ENCODE results near the gene CHRDL2.

Gene CHRDL2

DNA sequence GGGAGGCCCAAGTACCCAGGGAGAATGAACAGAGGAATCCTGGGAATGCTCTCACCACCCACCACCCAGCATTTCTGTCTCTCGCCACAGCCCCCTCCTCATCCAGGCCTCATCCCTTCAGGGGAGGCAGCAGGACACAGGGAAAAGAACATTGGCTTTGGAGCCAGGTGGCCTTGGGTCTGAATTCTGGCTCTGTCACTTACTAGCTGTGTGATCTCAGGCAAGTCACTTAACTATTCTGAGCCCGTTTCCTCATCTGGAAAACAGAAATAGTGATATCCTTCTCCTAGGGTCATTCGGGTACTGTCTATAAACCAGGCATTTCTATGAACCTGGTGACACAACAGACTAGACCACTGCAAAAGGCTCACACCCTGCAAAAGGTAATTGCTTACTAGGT lies 22.1 kb downstream of the CHRDL2 start:
- TF ChIP-seq EZH2 (optimal IDR thresholded peaks at IDR 0.05; ENCODE audit: low read depth, low read length) (no peak), EZH2phosphoT487 (IDR thresholded peaks at IDR 0.05; ENCODE audit: low read length) (no peak)
- TF ChIP-seq, protein P1, sequence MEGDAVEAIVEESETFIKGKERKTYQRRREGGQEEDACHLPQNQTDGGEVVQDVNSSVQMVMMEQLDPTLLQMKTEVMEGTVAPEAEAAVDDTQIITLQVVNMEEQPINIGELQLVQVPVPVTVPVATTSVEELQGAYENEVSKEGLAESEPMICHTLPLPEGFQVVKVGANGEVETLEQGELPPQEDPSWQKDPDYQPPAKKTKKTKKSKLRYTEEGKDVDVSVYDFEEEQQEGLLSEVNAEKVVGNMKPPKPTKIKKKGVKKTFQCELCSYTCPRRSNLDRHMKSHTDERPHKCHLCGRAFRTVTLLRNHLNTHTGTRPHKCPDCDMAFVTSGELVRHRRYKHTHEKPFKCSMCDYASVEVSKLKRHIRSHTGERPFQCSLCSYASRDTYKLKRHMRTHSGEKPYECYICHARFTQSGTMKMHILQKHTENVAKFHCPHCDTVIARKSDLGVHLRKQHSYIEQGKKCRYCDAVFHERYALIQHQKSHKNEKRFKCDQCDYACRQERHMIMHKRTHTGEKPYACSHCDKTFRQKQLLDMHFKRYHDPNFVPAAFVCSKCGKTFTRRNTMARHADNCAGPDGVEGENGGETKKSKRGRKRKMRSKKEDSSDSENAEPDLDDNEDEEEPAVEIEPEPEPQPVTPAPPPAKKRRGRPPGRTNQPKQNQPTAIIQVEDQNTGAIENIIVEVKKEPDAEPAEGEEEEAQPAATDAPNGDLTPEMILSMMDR (IDR thresholded peaks at IDR 0.05; ENCODE audit: low read length), result no peak
- H2AFZ ChIP-seq (ENCODE audit: low read length), result no peak overlapping the region
- H3F3A ChIP-seq (ENCODE audit: insufficient read depth, low read length), result no peaks in the 10 kb centered on the region
- H3K79me2 ChIP-seq (ENCODE audit: low read length), result no peaks in the 10 kb centered on the region
- no peaks in the 10 kb centered on the region for H3K9me2 ChIP-seq (replicated peaks; ENCODE audit: insufficient read depth, low read length)
- H3K9me3 ChIP-seq (replicated peaks; ENCODE audit: insufficient read depth, low read length), result no peaks in the 10 kb centered on the region
- no peak overlapping the region for H3K9ac ChIP-seq (ENCODE audit: low read length)
- no peaks in the 10 kb centered on the region for H3K4me1 ChIP-seq (ENCODE audit: low read length)
- DNase-seq, result no peak
- no peaks in the 10 kb centered on the region for H3K27me3 ChIP-seq (replicated peaks; ENCODE audit: insufficient read depth, low read length)
- H3K4me3 ChIP-seq (ENCODE audit: low read length), result no peak overlapping the region
- no peak overlapping the region for H3K27ac ChIP-seq (ENCODE audit: low read length)
- H3K4me2 ChIP-seq (ENCODE audit: low read depth, low read length), result no peak overlapping the region
- no peaks in the 10 kb centered on the region for H4K20me1 ChIP-seq (ENCODE audit: insufficient read depth, low read length)
- H3K36me3 ChIP-seq (replicated peaks; ENCODE audit: insufficient read depth, low read length), result no peaks in the 10 kb centered on the region

- H2AFZ ChIP-seq (ENCODE audit: low read length), result no peak overlapping the region
- no peak overlapping the region for H3K27ac ChIP-seq (ENCODE audit: low read length)
- no peaks in the 10 kb centered on the region for H4K20me1 ChIP-seq (ENCODE audit: insufficient read depth, low read length)
- H3K36me3 ChIP-seq (replicated peaks; ENCODE audit: insufficient read depth, low read length), result no peaks in the 10 kb centered on the region
- no peak for DNase-seq
- no peaks in the 10 kb centered on the region for H3K79me2 ChIP-seq (ENCODE audit: low read length)
- TF ChIP-seq EZH2 (optimal IDR thresholded peaks at IDR 0.05; ENCODE audit: low read depth, low read length) (no peak), EZH2phosphoT487 (IDR thresholded peaks at IDR 0.05; ENCODE audit: low read length) (no peak)
- TF ChIP-seq, protein P1 (IDR thresholded peaks at IDR 0.05; ENCODE audit: low read length), result no peak
- no peaks in the 10 kb centered on the region for H3F3A ChIP-seq (ENCODE audit: insufficient read depth, low read length)
- H3K9me3 ChIP-seq (replicated peaks; ENCODE audit: insufficient read depth, low read length), result no peaks in the 10 kb centered on the region
- H3K9ac ChIP-seq (ENCODE audit: low read length), result no peak overlapping the region
- H3K4me2 ChIP-seq (ENCODE audit: low read depth, low read length), result no peak overlapping the region
- no peak overlapping the region for H3K4me3 ChIP-seq (ENCODE audit: low read length)
- H3K9me2 ChIP-seq (replicated peaks; ENCODE audit: insufficient read depth, low read length), result no peaks in the 10 kb centered on the region
- no peaks in the 10 kb centered on the region for H3K4me1 ChIP-seq (ENCODE audit: low read length)
- H3K27me3 ChIP-seq (replicated peaks; ENCODE audit: insufficient read depth, low read length), result no peaks in the 10 kb centered on the region
These were observed 23.4 kb downstream of the CHRDL2 start for GRCh38 chr11:74707602-74708510.

DNA sequence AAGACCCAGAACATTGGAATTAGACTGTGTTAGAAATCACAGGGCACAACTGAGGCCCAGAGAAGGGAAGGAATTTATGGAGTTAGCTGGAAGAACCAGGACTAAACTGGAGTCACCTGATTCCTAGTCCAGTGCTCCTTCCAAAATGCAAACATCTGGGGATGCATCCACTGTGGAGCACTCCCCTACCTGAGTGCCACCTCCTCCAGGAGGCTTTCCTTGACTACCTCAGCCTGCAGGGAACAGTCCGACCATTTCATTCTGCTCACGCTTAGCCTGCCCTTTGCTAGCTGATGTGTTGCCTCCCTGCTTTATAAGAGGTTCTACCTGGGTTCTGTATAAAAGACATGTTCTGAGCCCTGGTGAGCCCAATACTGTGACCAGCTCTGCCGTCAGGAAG lies 24.0 kb downstream of the CHRDL2 start:
- Histone ChIP-seq H3K27ac (ENCODE audit: low read length) (no peak overlapping the region), H3F3A (ENCODE audit: insufficient read depth, low read length) (no peaks in the 10 kb centered on the region), H3K79me2 (ENCODE audit: low read length) (no peaks in the 10 kb centered on the region), H3K4me2 (ENCODE audit: low read depth, low read length) (no peak overlapping the region), H3K4me3 (ENCODE audit: low read length) (no peak overlapping the region), H3K9me3 (replicated peaks; ENCODE audit: insufficient read depth, low read length) (no peaks in the 10 kb centered on the region), H2AFZ (ENCODE audit: low read length) (no peak overlapping the region), H3K4me1 (ENCODE audit: low read length) (no peaks in the 10 kb centered on the region), H4K20me1 (ENCODE audit: insufficient read depth, low read length) (no peaks in the 10 kb centered on the region), H3K27me3 (replicated peaks; ENCODE audit: insufficient read depth, low read length) (no peaks in the 10 kb centered on the region), H3K9ac (ENCODE audit: low read length) (no peak overlapping the region), H3K36me3 (replicated peaks; ENCODE audit: insufficient read depth, low read length) (no peaks in the 10 kb centered on the region), H3K9me2 (replicated peaks; ENCODE audit: insufficient read depth, low read length) (no peaks in the 10 kb centered on the region)
- no peak for DNase-seq
- no peak for TF ChIP-seq EZH2phosphoT487 (IDR thresholded peaks at IDR 0.05; ENCODE audit: low read length)
- TF ChIP-seq, protein P1 (IDR thresholded peaks at IDR 0.05; ENCODE audit: low read length), result no peak
- TF ChIP-seq EZH2 (optimal IDR thresholded peaks at IDR 0.05; ENCODE audit: low read depth, low read length), result no peak

Data from MM.1S (cell line).